MM.1S (cell line): ENCODE measurements around the gene DOCK10.

Experiments
- EZH2 ChIP-seq: fragments of 300-600 bp; sonication (generic); optimal IDR thresholded peaks from 2 replicates; pipeline ENCODE3; 2017; ENCODE audit warnings: low read depth, mild to moderate bottlenecking, antibody characterized with exemption, low read length, mixed read lengths
- EZH2phosphoT487 ChIP-seq: fragments of 300-600 bp; sonication (generic); IDR thresholded peaks from 2 replicates; pipeline ENCODE4 v1.6.1; 2018; ENCODE audit warnings: antibody characterized with exemption, low read length
- TF ChIP-seq, protein P1 (sequence below): fragments of 300-600 bp; sonication (generic); IDR thresholded peaks from 2 replicates; pipeline ENCODE4 v1.5.1; 2016; ENCODE audit warnings: antibody characterized with exemption, low read length, mixed read lengths

DNA sequence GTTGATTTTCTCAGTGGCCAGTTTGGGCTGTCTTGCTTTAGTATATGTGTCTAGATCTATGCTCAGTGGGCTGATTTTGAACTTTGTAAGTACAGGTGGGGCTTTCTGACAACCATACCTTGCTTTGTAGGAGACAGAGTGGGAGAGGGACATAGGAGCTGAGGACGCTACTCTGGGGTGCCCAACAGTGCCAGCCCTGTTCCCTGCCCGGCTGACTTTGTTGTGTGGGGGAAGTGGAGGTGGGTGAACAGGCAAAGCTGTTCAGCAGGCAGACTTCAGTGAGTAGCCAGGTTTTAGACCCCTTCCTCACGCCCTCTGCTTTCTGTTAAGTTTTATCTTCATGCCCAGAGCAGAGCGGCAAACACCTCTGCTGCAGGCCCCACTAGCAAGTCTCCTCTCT lies 44.2 kb upstream of the DOCK10 start:
- TF ChIP-seq EZH2 (no peak), EZH2phosphoT487 (no peak)
- TF ChIP-seq, protein P1, sequence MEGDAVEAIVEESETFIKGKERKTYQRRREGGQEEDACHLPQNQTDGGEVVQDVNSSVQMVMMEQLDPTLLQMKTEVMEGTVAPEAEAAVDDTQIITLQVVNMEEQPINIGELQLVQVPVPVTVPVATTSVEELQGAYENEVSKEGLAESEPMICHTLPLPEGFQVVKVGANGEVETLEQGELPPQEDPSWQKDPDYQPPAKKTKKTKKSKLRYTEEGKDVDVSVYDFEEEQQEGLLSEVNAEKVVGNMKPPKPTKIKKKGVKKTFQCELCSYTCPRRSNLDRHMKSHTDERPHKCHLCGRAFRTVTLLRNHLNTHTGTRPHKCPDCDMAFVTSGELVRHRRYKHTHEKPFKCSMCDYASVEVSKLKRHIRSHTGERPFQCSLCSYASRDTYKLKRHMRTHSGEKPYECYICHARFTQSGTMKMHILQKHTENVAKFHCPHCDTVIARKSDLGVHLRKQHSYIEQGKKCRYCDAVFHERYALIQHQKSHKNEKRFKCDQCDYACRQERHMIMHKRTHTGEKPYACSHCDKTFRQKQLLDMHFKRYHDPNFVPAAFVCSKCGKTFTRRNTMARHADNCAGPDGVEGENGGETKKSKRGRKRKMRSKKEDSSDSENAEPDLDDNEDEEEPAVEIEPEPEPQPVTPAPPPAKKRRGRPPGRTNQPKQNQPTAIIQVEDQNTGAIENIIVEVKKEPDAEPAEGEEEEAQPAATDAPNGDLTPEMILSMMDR = no peak
